T47D (cell line): ENCODE measurements around the gene MTERF4.
"Not testable (repeated sequence)": the region's sequence is repeated elsewhere in the genome, so short reads cannot be mapped to it uniquely, and the experiment has no call there.

ENCODE experiments used
- DNase-seq, 2 experiments: peaks; one replicate each; pipeline versions ENCODE4 v3.0.0 to v3.0.0-alpha.2; 2011 to 2012; ENCODE audit warnings: low read depth in 1 of 2, low spot score in 1 of 2
- JUND ChIP-seq: IDR thresholded peaks from 2 replicates; pipeline ENCODE4 v1.6.1; 2012; ENCODE audit warnings: low read depth
- in situ Hi-C: cut with HindIII; loops from 2 replicates; pipeline ENCODE4 v1.10.0; 2016; ENCODE audit warnings: low sequenced_read_pairs, low pct_unique_long_range_greater_than_20kb

MTERF4 gene

DNA sequence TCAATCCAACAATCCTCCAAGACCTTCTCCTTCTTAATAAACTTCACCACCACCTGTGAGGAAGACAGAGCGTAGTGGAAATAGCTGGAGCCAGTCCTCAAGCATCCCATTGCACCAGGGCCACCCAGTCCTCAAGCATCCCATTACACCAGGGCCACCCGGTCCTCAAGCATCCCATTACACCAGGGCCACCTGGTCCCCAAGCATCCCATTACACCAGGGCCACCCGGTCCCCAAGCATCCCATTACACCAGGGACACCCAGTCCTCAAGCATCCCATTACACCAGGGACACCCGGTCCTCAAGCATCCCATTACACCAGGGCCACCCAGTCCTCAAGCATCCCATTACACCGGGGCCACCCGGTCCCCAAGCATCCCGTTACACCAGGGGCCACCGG lies 13.3 kb upstream of the MTERF4 start:
- no peak for TF ChIP-seq JUND
- in situ Hi-C loops = no loop called here

DNA sequence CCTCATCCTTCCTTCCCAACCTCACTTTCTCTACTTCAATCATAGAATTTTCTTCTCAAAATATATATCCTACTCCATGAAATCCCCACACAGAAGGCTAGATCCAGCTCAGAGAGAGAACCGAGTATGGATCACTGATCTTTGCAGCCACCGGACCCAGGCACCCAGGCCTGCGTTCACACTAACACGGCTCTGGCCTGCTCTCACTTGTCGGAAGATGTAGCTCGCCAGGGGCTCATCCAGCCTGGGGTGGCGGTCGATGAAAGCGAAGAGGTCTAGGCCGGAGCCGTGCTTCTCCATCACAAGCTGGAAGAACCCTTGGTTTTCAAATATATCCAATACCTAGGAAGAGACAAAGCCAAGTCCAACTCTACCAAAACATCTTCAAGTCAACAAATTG lies 12.7 kb upstream of the MTERF4 start:
- TF ChIP-seq JUND = no peak
- in situ Hi-C loops = no loop called here

More for the DNA sequence above, 13.3 kb upstream of the MTERF4 start:
- no peak for DNase-seq

GRCh38 chr2:241112592-241112991 lies 10.5 kb upstream of the MTERF4 start:
- no peak for DNase-seq
- in situ Hi-C loops = no loop called here
- TF ChIP-seq JUND = no peak

More for the DNA sequence above, 12.7 kb upstream of the MTERF4 start:
- no peak for DNase-seq

DNA sequence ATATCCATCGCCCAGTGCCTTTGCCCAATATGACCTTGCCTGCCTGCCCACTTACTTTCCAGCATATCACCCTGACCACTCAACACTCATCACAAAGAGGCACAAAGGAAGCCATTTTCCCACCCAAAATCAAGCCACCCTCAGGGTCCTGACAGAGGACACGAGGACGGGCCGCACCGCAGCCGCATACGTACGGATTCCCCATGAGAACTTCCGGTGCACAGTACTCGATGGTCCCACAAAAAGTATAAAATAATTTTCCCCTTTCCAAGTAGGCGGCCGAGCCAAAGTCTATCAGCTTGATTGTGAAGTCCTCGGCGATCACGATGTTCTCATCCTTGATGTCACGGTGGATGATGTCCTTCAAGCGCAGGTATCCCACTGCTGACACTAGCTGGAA lies 10.0 kb upstream of the MTERF4 start:
- no peak for TF ChIP-seq JUND
- in situ Hi-C loops = no loop called here
- no peak for DNase-seq

DNA sequence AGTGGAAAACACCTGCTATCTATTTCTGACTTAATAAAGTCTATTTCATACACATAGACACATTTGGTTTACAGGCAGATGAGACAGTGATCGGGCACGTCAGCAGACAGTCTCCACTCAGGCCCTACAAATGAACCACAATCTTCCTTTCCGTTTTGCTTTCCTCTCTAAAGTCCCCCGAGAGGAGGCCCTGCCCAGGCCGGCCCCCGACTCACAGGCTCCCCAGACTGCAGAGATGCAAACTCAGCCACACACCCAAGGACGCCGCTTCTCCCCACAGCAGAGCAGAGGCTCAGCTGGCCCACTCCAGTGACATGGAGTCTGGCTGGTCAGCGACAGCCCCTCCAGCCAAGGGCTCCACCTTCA lies 9.3 kb upstream of the MTERF4 start:
- no peak for TF ChIP-seq JUND
- no peak for DNase-seq
- in situ Hi-C loops = no loop called here

GRCh38 chr2:241110607-241111439 lies 8.7 kb upstream of the MTERF4 start:
- no peak for TF ChIP-seq JUND
- in situ Hi-C loops = no loop called here
- DNase-seq = no peak

DNA sequence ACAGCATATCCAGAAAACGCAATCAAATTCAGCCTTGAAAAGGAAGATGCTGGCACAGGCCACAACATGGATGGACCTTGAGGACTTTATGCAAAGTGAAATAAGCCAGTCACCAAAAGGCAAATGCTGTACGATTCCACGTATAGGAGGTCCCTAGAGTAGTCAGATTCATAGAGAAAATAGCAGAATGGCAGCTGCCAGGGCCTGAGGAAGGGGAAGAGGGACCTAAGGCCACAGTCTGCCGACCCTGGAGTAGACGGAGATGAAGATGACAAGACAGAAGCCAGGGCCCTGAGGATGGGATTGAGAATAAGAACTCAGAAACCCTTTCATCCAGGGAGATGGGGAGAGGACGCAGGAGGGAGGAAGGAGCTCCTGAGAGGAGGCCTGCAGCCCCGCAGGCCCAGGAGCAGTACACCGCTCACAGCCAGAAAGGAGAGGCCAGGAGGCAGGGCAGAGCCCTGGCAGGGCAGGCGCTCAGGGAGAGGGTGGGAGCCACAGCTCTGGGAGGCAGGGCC lies 8.1 kb upstream of the MTERF4 start:
- TF ChIP-seq JUND = no peak
- DNase-seq = no peak
- in situ Hi-C loops = no loop called here

DNA sequence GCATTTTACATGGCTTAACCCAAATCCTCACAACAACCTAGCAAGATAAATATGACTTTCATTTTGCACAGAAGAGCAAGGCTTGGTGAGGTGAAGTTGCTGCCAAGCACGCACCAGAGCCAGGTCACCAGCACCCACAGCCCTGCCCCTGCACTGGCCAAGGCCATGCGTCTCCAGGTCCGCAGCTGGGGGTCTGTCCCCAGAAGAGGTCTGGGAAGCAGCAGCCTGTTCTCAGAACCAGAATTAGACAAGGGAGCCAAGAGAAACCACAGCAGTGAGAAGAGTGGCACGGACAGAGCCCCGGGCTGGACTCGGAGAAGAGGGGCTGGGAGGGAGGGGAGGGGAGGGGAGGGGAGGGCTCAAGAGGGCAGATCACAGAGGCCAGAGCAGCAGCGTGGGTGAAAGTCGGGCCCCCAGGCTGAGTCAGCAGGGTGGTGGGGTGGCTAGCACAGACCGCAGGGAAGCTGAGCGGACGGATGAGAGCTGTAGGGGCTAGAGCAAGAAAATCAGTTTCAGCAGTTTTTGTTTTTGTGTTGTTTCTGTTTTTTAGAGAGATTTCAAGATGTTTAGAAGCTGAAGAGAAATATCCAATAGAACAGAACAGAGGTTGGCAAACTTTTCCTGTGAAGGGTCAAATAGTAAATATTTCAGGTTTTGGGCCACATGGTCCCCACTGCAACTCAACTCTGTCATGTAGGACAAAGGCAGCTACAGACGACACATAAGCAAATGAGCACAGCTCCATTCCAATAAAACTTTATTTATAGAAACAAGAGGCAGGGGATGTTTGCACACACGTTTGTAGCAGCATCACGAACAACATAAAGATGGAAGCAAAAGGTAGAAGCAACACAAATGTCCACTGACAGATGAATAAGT lies 7.4 kb upstream of the MTERF4 start:
- in situ Hi-C loops = no loop called here
- no peak for TF ChIP-seq JUND
- DNase-seq = no peak

DNA sequence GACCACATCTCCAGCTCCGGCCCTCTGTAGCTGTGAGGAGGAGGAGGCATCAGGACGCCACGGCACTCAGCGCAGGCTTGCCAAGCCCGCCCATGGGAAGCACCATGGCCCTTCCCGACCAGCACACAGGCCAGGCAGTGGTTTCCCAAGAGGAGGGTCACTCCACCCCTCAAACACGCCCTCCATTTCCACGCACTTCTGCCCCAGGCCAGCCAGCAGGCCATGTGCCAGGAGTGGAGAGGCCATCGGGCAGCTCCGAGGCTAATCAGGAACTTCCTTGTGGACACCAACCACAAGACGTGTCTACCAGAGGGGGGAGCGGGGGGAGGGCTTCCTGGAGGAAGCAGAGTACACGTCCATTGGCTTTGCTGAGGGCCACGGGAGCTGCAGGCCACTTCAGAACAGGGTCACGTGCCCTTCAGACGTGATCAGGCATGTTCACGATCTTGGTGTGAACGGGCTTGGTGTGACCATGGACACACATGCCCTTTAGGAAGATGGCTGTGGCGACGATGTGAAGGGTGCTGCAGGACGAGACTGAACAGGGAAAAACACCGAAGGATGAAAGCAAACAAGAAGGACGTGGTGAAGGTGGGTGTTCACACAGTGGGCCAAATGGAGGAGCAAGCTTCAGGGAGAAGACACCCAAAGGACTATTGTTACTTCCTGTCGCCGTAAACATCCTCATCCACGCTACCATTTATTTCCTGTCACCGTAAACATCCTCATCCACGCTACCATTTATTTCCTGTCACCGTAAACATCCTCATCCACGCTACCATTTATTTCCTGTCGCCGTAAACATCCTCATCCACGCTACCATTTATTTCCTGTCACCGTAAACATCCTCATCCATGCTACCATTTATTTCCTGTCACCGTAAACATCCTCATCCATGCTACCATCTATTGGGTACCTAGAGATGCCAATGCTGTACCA lies 6.5 kb upstream of the MTERF4 start:
- no peak for DNase-seq
- no peak for TF ChIP-seq JUND
- in situ Hi-C loops = no loop called here

DNA sequence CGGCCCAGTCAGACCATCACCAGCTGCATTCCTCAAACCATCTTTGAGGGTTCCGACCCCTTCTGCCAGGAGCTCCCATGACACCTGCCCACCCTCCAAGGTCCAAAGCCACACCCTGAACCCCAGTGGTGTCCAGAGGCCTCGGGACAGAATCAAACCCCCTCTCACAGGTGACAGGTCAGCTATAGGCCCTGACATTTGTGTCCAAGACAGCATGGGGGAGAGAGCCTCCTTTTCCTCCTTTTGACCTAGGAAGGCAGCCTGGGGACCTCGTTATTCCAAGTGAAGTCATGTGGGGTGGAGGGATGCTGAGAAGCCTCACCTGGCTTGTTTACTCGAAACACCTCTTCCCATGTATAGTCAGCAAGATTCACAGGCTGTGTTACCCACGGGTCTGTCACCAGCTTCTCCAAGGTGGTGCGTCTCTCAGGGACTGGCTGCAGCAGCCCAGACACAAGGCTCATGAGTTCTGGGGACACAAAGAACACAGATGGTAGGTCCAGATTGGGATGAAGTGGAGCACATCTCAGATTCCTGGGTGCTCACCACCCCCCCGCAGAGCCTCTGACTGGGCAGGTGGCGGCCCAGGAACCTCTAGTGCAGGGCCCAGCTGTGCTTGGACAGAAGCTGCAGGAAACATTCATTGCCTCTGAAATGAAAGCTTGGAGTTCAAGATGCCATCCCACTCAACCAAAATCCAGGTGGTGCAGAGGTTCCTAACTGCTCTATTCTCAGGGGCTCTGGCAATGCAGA lies 5.1 kb upstream of the MTERF4 start:
- no peak for TF ChIP-seq JUND
- no peak for DNase-seq
- in situ Hi-C loops = no loop called here

- in situ Hi-C loops = no loop called here
- DNase-seq = no peak
- no peak for TF ChIP-seq JUND
These were observed 3.6 kb upstream of the MTERF4 start for GRCh38 chr2:241105641-241106040.

- DNase-seq, in situ Hi-C loops: not testable (repeated sequence)
These were observed 2.5 kb upstream of the MTERF4 start for GRCh38 chr2:241104611-241105010.
